ENCODE data around the gene IP6K2. TPM values are rescaled to one million over a fixed set of nuclear protein-coding genes. Genes with fewer than 3 reads are reported as not detected.

IP6K2 gene
- total and polyA plus RNA-seq, 10 donors = 62.1 to 105 (median 77.0) TPM

DNA sequence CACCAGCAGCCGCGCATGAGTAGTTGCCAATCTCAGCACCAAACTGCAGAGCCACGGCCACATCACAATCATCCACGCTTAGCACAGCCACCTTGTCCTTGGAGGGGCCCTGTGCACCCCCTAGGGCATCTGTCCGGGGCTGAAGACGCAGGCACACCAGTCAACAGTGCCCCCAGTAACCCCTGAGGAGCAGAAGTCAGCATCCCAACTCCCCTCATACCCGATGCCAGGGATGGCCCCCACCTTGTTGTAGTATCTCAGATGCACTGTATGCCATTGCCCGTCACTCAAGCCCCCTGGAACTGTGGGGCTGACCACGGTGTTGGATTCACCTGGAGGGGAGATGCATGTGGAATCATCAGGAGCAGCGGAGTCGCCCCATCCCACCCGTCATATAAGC lies 62.0 kb downstream of the IP6K2 start:
- Histone ChIP-seq H3K4me1 (peaks cover 0 to 25% (median 22%) of the 10 kb centered on the region in 6 donors), H3K27me3 (replicated peaks in 1 of 7) (peaks cover 0 to 37% (median 0%) of the 10 kb centered on the region in 7 donors), H3K4me3 (peak overlapping the region in 1 of 8 donors; percentile 90), H3K9me3 (no peaks in the 10 kb centered on the region), H3K27ac (peak overlapping the region in 4 of 8 donors; percentile 75 to 88 (median 82)), H3K36me3 (no peaks in the 10 kb centered on the region)
- 79 to 91% (median 91%) methylated on average over 8 to 12 of the region's 12 CpGs for WGBS, 5 donors
- intact Hi-C loops (cut with DNase I; ENCODE audit: low total_unique reads) = no loop called here
- TF ChIP-seq CTCF (IDR thresholded peaks at IDR 0.05 in 8 of 11, conservative IDR thresholded peaks at IDR 0.05 in 3 of 11) (no peak), POLR2A (IDR thresholded peaks at IDR 0.05) (no peak), POLR2AphosphoS5 (IDR thresholded peaks at IDR 0.05) (no peak)
- DNase-seq = no peak

DNA sequence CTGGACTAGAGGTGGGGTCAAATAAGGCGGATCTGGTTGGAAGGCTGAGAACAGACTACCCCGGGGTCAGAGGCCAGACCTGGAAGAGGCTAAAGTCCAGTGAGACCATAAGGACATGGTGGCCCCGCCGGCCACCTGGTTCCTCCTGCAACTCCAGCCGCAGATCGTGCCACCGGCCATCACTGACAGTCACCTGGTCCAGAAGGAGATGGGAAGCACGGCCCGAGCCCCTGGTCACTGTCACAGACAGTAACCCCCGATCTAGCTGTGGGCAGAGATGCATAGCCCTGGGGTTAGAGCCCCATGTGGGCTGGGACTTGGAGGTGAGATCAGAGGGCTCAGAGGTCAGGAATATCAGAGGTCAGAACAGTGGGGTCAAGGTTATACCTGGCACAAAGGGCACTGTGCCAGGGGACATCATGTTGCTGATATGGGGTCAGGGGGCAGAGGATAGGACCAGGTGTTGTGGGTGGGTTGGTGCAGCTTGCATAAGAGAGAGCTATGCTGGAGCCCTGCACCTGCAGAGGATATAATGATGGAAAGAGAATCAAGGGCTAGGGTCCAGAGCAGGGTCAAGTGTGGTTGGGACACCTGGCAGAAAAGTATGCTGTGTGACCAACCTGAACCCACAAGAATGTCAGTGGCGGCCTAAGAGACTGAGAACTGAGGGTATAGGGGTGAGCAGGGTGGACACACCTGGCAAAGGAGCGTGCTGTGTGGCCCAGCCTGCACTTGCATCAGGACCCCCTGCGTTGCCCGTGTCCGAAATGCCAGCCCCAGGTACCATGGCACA lies 63.9 kb downstream of the IP6K2 start:
- H3K4me1 ChIP-seq = peaks cover 0 to 25% (median 22%) of the 10 kb centered on the region in 6 donors
- H3K27ac ChIP-seq = no peak overlapping the region
- no peaks in the 10 kb centered on the region for H3K9me3 ChIP-seq
- intact Hi-C loops (cut with DNase I; ENCODE audit: low total_unique reads) = no loop called here
- DNase-seq = no peak
- TF ChIP-seq POLR2A (IDR thresholded peaks at IDR 0.05) (no peak), CTCF (IDR thresholded peaks at IDR 0.05 in 8 of 11, conservative IDR thresholded peaks at IDR 0.05 in 3 of 11) (no peak), POLR2AphosphoS5 (IDR thresholded peaks at IDR 0.05) (no peak)
- H3K36me3 ChIP-seq = no peaks in the 10 kb centered on the region
- H3K27me3 ChIP-seq (replicated peaks in 1 of 7) = peaks cover 0 to 21% (median 0%) of the 10 kb centered on the region in 7 donors
- 86 to 89% (median 88%) methylated on average over 9 to 15 of the region's 15 CpGs for WGBS, 5 donors
- H3K4me3 ChIP-seq = no peak overlapping the region

- Histone ChIP-seq H3K36me3 (no peaks in the 10 kb centered on the region), H3K9me3 (no peaks in the 10 kb centered on the region), H3K4me3 (no peak overlapping the region), H3K27ac (no peak overlapping the region), H3K4me1 (peaks cover 0 to 19% (median 17%) of the 10 kb centered on the region in 6 donors), H3K27me3 (replicated peaks in 1 of 7) (peaks cover 0 to 7% (median 0%) of the 10 kb centered on the region in 7 donors)
- intact Hi-C loops (cut with DNase I; ENCODE audit: low total_unique reads) = no loop called here
- TF ChIP-seq POLR2A (IDR thresholded peaks at IDR 0.05) (no peak), CTCF (IDR thresholded peaks at IDR 0.05 in 8 of 11, conservative IDR thresholded peaks at IDR 0.05 in 3 of 11) (no peak), POLR2AphosphoS5 (IDR thresholded peaks at IDR 0.05) (no peak)
- 83 to 93% (median 89%) methylated on average over 3 to 11 of the region's 11 CpGs for WGBS, 5 donors
- no peak for DNase-seq
These were observed 65.2 kb downstream of the IP6K2 start for GRCh38 chr3:48651771-48652170.

DNA sequence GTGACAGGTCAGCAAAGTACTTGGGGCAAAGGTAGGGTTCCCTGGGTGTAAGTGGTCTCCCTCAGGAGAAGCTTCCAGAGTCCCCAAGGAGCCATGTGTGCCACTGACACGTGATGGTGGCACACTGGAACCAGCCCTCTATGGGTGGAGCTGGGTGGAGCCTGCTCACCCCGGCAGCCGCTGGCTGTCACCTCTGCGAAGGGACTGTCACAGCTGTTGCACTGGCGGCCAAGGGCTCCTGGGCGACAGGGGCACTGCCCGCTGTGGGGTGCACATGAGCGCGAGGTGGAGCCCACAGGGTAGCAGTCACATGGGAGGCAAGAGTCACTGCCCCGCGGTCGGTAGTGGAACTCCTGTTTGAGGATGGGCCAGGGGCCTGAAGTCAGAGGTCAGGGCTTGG lies 66.3 kb downstream of the IP6K2 start:
- Histone ChIP-seq H3K9me3 (no peaks in the 10 kb centered on the region), H3K4me1 (peaks cover 0 to 8% (median 6%) of the 10 kb centered on the region in 6 donors), H3K36me3 (no peaks in the 10 kb centered on the region), H3K27me3 (replicated peaks in 1 of 7) (no peaks in the 10 kb centered on the region), H3K27ac (no peak overlapping the region), H3K4me3 (no peak overlapping the region)
- 82 to 91% (median 88%) methylated on average over 5 to 12 of the region's 12 CpGs for WGBS, 5 donors
- DNase-seq = no peak
- intact Hi-C loops (cut with DNase I; ENCODE audit: low total_unique reads) = no loop called here
- TF ChIP-seq POLR2A (IDR thresholded peaks at IDR 0.05) (no peak), POLR2AphosphoS5 (IDR thresholded peaks at IDR 0.05) (no peak), CTCF (IDR thresholded peaks at IDR 0.05 in 8 of 11, conservative IDR thresholded peaks at IDR 0.05 in 3 of 11) (no peak)
